GM23338 (cell line): ENCODE measurements around the gene COL18A1. TPM values are rescaled to one million over a fixed set of nuclear protein-coding genes. Genes with fewer than 3 reads are reported as not detected.
A peak's percentile ranks its signal among the peaks of the same experiment; 100 is the strongest.

Experiments used
- ATAC-seq: fragments of 200-7000 bp; cut with Tn5 transposase; 3 replicates; pipeline ENCODE4 v1.9.1; 2020
- DNase-seq: peaks from one replicate; pipeline ENCODE4 v3.0.0-alpha.2; 2015; ENCODE audit warnings: low spot score
- H2AFZ ChIP-seq: fragments of 200-600 bp; sonication (generic); 2 replicates; pipeline ENCODE4 v1.8.0; 2016; ENCODE audit warnings: antibody characterized with exemption, mild to moderate bottlenecking, moderate library complexity
- H3F3A ChIP-seq: fragments of 200-600 bp; sonication (generic); replicated peaks from 2 replicates; pipeline ENCODE4 v1.8.0; 2017; ENCODE audit warnings: antibody characterized with exemption, mixed run types, low read depth
- H3K27ac ChIP-seq: fragments of 200-600 bp; sonication (generic); 2 replicates; pipeline ENCODE4 v1.6.1; 2016; ENCODE audit warnings: low read depth
- H3K27me3 ChIP-seq: fragments of 200-600 bp; sonication (generic); 2 replicates; pipeline ENCODE4 v1.8.0; 2016; ENCODE audit warnings: mild to moderate bottlenecking, mixed run types, moderate library complexity; ENCODE audit not compliant: insufficient read depth
- H3K36me3 ChIP-seq: fragments of 200-600 bp; sonication (generic); 2 replicates; pipeline ENCODE4 v1.8.0; 2016; ENCODE audit warnings: mild to moderate bottlenecking; ENCODE audit not compliant: insufficient read depth
- H3K4me1 ChIP-seq: fragments of 200-600 bp; sonication (generic); 2 replicates; pipeline ENCODE4 v1.8.0; 2016; ENCODE audit warnings: mild to moderate bottlenecking, moderate library complexity; ENCODE audit not compliant: insufficient read depth
- H3K4me2 ChIP-seq: fragments of 200-600 bp; sonication (generic); 2 replicates; pipeline ENCODE4 v1.7.1; 2017; ENCODE audit warnings: mixed run types
- H3K4me3 ChIP-seq: fragments of 200-600 bp; sonication (generic); 2 replicates; pipeline ENCODE4 v1.6.1; 2016; ENCODE audit warnings: mixed run types
- H3K79me2 ChIP-seq: fragments of 200-600 bp; sonication (generic); replicated peaks from 2 replicates; pipeline ENCODE4 v1.8.0; 2017; ENCODE audit warnings: mild to moderate bottlenecking; ENCODE audit not compliant: insufficient read depth
- H3K9me2 ChIP-seq: fragments of 200-600 bp; sonication (generic); 2 replicates; pipeline ENCODE4 v1.8.0; 2017; ENCODE audit not compliant: insufficient read depth
- H4K20me1 ChIP-seq: fragments of 200-600 bp; sonication (generic); replicated peaks from 2 replicates; pipeline ENCODE4 v1.8.0; 2017; ENCODE audit warnings: mild to moderate bottlenecking; ENCODE audit not compliant: insufficient read depth
- H3K27ac Mint-ChIP-seq: 2 replicates; pipeline ENCODE4 v1.8.0; 2020; ENCODE audit warnings: inconsistent platforms, mild to moderate bottlenecking, moderate library complexity, mixed read lengths
- H3K27me3 Mint-ChIP-seq: 3 replicates; pipeline ENCODE4 v1.8.0; 2022; ENCODE audit warnings: low read depth, mild to moderate bottlenecking, moderate library complexity, mixed read lengths, inconsistent platforms; ENCODE audit not compliant: insufficient read depth, poor library complexity
- H3K36me3 Mint-ChIP-seq: 3 replicates; pipeline ENCODE4 v1.8.0; 2021; ENCODE audit warnings: low read depth, mild to moderate bottlenecking, inconsistent platforms, moderate library complexity, mixed read lengths
- H3K4me1 Mint-ChIP-seq: 3 replicates; pipeline ENCODE4 v1.8.0; 2020; ENCODE audit warnings: mild to moderate bottlenecking, inconsistent platforms, mixed read lengths
- H3K4me3 Mint-ChIP-seq: 3 replicates; pipeline ENCODE4 v1.8.0; 2021; ENCODE audit warnings: moderate library complexity, mild to moderate bottlenecking, inconsistent platforms, mixed read lengths
- H3K9me3 Mint-ChIP-seq: 3 replicates; pipeline ENCODE4 v1.8.0; 2020; ENCODE audit warnings: moderate library complexity, mild to moderate bottlenecking, inconsistent platforms, mixed read lengths
- CREB1 ChIP-seq: fragments of 250-450 bp; sonication (Bioruptor Pico); IDR thresholded peaks from 2 replicates; pipeline ENCODE4 v1.5.0; 2020; ENCODE audit warnings: low read depth, mild to moderate bottlenecking, moderate library complexity
- EZH2 ChIP-seq: fragments of 200-600 bp; sonication (generic); IDR thresholded peaks from one replicate; pipeline ENCODE4 v1.8.0; 2017; ENCODE audit warnings: antibody characterized with exemption, mild to moderate bottlenecking, low read depth; ENCODE audit not compliant: unreplicated experiment
- EZH2phosphoT487 ChIP-seq: fragments of 200-600 bp; sonication (generic); IDR thresholded peaks from one replicate; pipeline ENCODE4 v1.8.1; 2018; ENCODE audit warnings: antibody characterized with exemption; ENCODE audit not compliant: unreplicated experiment
- JUNB ChIP-seq: IDR thresholded peaks from one replicate; pipeline ENCODE4 v1.6.1; 2016; ENCODE audit warnings: antibody characterized with exemption; ENCODE audit not compliant: unreplicated experiment
- NANOG ChIP-seq: IDR thresholded peaks from 2 replicates; pipeline ENCODE4 v1.6.1; 2016; ENCODE audit warnings: antibody characterized with exemption, borderline replicate concordance
- ZNF331 ChIP-seq: fragments of 250-450 bp; sonication (Bioruptor Pico); IDR thresholded peaks from 2 replicates; pipeline ENCODE4 v1.5.0; 2020; ENCODE audit warnings: low read depth, mild to moderate bottlenecking, moderate library complexity
- polyA plus RNA-seq: library from polyadenylated mRNA; unstranded; fragments of >200 nt; fragmentation: Nextera tagmentation; extraction: Ambion mirVana; gene quantifications from 2 replicates; pipeline ENCODE4 v1.2.1, GENCODE V29; 2016
- total RNA-seq: library from RNA; depleted of rRNA; stranded (reverse); fragments of >200 nt; shearing (Covaris generic); gene quantifications from 2 replicates; pipeline ENCODE4 v1.2.3, GENCODE V29; 2014
- TF ChIP-seq, protein P1 (sequence below): fragments of 250-450 bp; sonication (Bioruptor Pico); IDR thresholded peaks from 2 replicates; pipeline ENCODE4 v1.5.0; 2020; ENCODE audit warnings: mild to moderate bottlenecking, moderate library complexity
- TF ChIP-seq, protein P2 (sequence below), 2 experiments: fragments of 200-600 bp in 1 of 2; sonication (generic) in 1 of 2; conservative IDR thresholded peaks; 2 replicates each; pipeline versions ENCODE4 v1.5.1 to v1.6.1; 2016 to 2017; ENCODE audit warnings: antibody characterized with exemption in 2 of 2, low read depth in 2 of 2, mild to moderate bottlenecking in 2 of 2, moderate library complexity in 1 of 2
- TF ChIP-seq, protein P3 (sequence below): IDR thresholded peaks from 2 replicates; pipeline ENCODE4 v1.6.1; 2016; ENCODE audit warnings: antibody characterized with exemption

The COL18A1 gene
- total and polyA plus RNA-seq, 2 experiments from 2014 or later = 38.4 to 430 TPM

DNA sequence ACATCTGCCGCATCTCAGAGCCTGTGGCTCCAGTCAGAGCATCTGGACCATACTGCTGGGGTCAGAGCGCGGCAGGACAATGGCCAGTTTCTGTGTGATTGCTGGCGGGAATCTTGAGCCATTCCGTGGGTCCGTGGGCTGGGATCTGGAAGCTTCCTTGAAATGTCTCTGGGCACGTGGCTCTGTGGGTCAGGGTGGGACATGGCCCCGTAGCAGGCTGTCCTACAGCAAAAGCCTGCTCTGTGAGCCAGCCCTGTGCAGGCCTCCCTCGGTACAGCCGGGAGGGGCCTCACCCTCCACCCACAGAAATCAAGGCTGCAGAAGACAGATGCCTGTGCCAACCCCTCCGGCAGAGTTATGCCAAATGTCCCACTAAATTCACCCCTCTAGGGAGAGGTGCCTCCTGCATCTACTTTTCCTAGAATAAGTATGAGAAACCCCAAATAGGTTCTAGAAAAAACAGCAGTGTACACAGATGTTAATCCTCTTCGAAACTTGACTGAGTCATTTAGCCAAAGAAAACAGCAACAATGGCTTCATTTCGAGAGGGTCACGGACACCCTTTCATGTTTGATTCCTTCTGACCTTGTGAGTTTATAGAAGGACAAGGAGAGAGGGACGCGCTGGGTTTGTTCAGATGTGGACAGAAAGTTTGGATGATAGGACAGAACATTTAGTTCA is 27.8 kb downstream of the COL18A1 start:
- H3K9me2 ChIP-seq = no peaks in the 10 kb centered on the region
- Mint-ChIP-seq H3K27ac (peak overlapping the region; percentile 56; the same call in 1 of the 2 replicates), H3K4me1 (peaks cover 64% of the 10 kb centered on the region), H3K27me3 (peaks cover 21% of the 10 kb centered on the region), H3K9me3 (no peaks in the 10 kb centered on the region), H3K36me3 (peaks cover 18% of the 10 kb centered on the region; the same call in 2 of the 3 replicates), H3K4me3 (no peak overlapping the region)
- TF ChIP-seq ZNF331 (CRISPR knock-in tag) = no peak
- no peak for TF ChIP-seq JUNB
- TF ChIP-seq, protein P1, sequence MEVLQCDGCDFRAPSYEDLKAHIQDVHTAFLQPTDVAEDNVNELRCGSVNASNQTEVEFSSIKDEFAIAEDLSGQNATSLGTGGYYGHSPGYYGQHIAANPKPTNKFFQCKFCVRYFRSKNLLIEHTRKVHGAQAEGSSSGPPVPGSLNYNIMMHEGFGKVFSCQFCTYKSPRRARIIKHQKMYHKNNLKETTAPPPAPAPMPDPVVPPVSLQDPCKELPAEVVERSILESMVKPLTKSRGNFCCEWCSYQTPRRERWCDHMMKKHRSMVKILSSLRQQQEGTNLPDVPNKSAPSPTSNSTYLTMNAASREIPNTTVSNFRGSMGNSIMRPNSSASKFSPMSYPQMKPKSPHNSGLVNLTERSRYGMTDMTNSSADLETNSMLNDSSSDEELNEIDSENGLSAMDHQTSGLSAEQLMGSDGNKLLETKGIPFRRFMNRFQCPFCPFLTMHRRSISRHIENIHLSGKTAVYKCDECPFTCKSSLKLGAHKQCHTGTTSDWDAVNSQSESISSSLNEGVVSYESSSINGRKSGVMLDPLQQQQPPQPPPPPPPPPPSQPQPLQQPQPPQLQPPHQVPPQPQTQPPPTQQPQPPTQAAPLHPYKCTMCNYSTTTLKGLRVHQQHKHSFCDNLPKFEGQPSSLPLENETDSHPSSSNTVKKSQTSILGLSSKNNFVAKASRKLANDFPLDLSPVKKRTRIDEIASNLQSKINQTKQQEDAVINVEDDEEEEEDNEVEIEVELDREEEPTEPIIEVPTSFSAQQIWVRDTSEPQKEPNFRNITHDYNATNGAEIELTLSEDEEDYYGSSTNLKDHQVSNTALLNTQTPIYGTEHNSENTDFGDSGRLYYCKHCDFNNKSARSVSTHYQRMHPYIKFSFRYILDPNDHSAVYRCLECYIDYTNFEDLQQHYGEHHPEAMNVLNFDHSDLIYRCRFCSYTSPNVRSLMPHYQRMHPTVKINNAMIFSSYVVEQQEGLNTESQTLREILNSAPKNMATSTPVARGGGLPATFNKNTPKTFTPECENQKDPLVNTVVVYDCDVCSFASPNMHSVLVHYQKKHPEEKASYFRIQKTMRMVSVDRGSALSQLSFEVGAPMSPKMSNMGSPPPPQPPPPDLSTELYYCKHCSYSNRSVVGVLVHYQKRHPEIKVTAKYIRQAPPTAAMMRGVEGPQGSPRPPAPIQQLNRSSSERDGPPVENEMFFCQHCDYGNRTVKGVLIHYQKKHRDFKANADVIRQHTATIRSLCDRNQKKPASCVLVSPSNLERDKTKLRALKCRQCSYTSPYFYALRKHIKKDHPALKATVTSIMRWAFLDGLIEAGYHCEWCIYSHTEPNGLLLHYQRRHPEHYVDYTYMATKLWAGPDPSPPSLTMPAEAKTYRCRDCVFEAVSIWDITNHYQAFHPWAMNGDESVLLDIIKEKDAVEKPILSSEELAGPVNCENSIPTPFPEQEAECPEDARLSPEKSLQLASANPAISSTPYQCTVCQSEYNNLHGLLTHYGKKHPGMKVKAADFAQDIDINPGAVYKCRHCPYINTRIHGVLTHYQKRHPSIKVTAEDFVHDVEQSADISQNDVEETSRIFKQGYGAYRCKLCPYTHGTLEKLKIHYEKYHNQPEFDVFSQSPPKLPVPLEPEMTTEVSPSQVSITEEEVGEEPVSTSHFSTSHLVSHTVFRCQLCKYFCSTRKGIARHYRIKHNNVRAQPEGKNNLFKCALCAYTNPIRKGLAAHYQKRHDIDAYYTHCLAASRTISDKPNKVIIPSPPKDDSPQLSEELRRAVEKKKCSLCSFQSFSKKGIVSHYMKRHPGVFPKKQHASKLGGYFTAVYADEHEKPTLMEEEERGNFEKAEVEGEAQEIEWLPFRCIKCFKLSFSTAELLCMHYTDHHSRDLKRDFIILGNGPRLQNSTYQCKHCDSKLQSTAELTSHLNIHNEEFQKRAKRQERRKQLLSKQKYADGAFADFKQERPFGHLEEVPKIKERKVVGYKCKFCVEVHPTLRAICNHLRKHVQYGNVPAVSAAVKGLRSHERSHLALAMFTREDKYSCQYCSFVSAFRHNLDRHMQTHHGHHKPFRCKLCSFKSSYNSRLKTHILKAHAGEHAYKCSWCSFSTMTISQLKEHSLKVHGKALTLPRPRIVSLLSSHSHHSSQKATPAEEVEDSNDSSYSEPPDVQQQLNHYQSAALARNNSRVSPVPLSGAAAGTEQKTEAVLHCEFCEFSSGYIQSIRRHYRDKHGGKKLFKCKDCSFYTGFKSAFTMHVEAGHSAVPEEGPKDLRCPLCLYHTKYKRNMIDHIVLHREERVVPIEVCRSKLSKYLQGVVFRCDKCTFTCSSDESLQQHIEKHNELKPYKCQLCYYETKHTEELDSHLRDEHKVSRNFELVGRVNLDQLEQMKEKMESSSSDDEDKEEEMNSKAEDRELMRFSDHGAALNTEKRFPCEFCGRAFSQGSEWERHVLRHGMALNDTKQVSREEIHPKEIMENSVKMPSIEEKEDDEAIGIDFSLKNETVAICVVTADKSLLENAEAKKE (CRISPR knock-in tag) = no peak
- no peak overlapping the region for H3K4me3 ChIP-seq
- H3K27me3 ChIP-seq = no peaks in the 10 kb centered on the region
- H3K36me3 ChIP-seq = no peaks in the 10 kb centered on the region
- ATAC-seq = no peak
- H2AFZ ChIP-seq = no peak overlapping the region
- H3K79me2 ChIP-seq = peaks cover 80% of the 10 kb centered on the region
- peaks cover 17% of the 10 kb centered on the region for H3K4me1 ChIP-seq
- no peak overlapping the region for H3K4me2 ChIP-seq
- H3K27ac ChIP-seq = no peak overlapping the region
- DNase-seq = no peak
- 0 out of 2 replicates have a peak, but pooled peaks cover 3% of the 10 kb centered on the region for H3F3A ChIP-seq
- peaks cover 18% of the 10 kb centered on the region for H4K20me1 ChIP-seq

DNA sequence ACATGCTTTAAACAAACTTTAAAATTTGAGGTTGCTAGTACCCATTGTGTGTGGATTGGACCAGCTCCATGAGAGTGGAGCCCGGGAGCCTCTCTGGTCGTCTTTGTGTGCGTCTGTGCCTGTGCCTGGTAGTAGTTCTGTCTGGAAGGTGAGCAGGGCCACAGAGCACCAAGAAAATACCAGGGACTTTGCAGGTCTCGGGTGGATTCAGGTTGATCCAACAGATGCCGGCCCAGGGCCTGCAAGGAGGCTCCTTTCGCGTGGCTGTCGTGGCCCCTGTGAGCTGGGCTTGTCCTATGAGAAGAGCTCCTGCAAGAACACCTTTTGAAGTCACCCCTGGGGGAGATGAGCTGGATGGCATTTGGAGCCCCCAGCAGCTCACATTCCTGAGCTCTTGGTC is 28.3 kb downstream of the COL18A1 start:
- Histone ChIP-seq H3K4me1 (peaks cover 17% of the 10 kb centered on the region), H3K36me3 (no peaks in the 10 kb centered on the region), H3K27ac (no peak overlapping the region), H3K79me2 (peaks cover 75% of the 10 kb centered on the region), H3K9me2 (no peaks in the 10 kb centered on the region), H3K4me3 (no peak overlapping the region), H3F3A (0 out of 2 replicates have a peak, but pooled peaks cover 3% of the 10 kb centered on the region), H3K27me3 (no peaks in the 10 kb centered on the region), H3K4me2 (no peak overlapping the region), H2AFZ (no peak overlapping the region), H4K20me1 (peaks cover 18% of the 10 kb centered on the region)
- DNase-seq (no peak), ATAC-seq (no peak)
- 0 out of 2 replicates have a peak overlapping the region, but pooled peaks have one; percentile 36 for H3K27ac Mint-ChIP-seq
- no peak overlapping the region for H3K4me3 Mint-ChIP-seq
- peaks cover 21% of the 10 kb centered on the region for H3K27me3 Mint-ChIP-seq
- H3K9me3 Mint-ChIP-seq = no peaks in the 10 kb centered on the region
- peaks cover 16% of the 10 kb centered on the region; the same call in 2 of the 3 replicates for H3K36me3 Mint-ChIP-seq
- H3K4me1 Mint-ChIP-seq = peaks cover 64% of the 10 kb centered on the region
- TF ChIP-seq, protein P2, sequence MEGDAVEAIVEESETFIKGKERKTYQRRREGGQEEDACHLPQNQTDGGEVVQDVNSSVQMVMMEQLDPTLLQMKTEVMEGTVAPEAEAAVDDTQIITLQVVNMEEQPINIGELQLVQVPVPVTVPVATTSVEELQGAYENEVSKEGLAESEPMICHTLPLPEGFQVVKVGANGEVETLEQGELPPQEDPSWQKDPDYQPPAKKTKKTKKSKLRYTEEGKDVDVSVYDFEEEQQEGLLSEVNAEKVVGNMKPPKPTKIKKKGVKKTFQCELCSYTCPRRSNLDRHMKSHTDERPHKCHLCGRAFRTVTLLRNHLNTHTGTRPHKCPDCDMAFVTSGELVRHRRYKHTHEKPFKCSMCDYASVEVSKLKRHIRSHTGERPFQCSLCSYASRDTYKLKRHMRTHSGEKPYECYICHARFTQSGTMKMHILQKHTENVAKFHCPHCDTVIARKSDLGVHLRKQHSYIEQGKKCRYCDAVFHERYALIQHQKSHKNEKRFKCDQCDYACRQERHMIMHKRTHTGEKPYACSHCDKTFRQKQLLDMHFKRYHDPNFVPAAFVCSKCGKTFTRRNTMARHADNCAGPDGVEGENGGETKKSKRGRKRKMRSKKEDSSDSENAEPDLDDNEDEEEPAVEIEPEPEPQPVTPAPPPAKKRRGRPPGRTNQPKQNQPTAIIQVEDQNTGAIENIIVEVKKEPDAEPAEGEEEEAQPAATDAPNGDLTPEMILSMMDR (conservative IDR thresholded peaks at IDR 0.05; ENCODE audit: low read depth in 2 of 2) = no peak
- TF ChIP-seq EZH2 (no peak), ZNF331 (CRISPR knock-in tag) (no peak), CREB1 (CRISPR knock-in tag) (no peak), JUNB (no peak), EZH2phosphoT487 (no peak), NANOG (no peak)
- TF ChIP-seq, protein P3, sequence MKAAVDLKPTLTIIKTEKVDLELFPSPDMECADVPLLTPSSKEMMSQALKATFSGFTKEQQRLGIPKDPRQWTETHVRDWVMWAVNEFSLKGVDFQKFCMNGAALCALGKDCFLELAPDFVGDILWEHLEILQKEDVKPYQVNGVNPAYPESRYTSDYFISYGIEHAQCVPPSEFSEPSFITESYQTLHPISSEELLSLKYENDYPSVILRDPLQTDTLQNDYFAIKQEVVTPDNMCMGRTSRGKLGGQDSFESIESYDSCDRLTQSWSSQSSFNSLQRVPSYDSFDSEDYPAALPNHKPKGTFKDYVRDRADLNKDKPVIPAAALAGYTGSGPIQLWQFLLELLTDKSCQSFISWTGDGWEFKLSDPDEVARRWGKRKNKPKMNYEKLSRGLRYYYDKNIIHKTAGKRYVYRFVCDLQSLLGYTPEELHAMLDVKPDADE = no peak
